Measurements from ENCODE around the gene POLG2.
"Not testable (repeated sequence)": the region's sequence is repeated elsewhere in the genome, so short reads cannot be mapped to it uniquely, and the experiment has no call there.

The POLG2 gene

DNA sequence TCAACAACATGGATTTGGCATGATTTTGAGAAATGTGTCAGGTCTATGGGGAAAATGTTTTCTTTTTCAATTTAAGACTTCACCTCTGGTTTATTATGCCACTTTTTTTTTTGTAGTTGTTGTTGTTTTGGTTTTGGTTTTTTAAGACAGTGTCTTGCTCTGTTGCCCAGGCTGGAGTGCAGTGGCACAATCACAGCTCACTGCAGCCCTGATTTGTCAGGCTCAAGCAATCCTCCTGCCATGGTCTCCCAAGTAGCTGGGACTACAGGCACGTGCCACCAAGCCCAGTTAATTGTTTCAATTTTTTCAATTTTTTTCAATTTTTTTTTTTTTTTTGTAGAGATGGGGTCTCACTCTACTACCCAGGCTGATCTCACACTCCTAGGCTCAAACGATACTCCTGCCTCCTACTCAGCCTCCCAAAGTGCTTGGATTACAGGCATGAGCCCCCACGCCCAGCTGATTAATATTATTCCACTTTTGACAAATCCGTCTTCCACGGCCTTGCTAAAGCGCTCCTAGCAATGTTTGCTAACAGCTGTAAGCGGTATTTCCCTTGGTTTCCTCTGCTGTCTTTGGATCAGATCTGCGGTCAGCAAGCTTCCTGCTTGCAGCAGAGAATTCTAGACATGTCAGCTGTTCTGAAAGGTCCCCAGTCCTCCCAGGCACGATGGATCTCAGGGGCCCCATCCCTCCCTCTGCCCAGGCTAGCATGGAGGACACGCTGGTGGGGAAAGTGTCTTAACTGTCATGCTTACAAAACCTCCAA is 54.9 kb downstream of the POLG2 start:
- DNase-seq (ENCODE audit: low spot score), result no peak

DNA sequence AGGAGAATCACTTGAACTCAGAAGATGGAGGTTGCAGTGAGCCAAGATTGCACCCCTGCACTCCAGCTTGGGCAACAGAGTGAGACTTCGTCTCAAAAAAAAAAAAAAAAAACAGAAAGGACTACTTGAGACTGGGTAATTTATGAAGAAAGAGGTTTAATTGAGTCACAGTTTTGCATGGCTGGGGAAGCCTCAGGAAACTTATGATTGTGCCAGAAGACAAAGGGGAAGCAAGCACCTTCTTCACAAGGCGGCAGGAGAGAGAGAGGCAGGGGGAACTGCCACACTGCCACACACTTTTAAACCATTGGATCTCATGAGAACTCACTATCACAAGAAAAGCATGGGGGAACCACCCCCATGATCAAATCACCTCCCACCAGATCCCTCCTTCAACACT is 56.9 kb downstream of the POLG2 start:
- no peak for DNase-seq (ENCODE audit: low spot score)

DNA sequence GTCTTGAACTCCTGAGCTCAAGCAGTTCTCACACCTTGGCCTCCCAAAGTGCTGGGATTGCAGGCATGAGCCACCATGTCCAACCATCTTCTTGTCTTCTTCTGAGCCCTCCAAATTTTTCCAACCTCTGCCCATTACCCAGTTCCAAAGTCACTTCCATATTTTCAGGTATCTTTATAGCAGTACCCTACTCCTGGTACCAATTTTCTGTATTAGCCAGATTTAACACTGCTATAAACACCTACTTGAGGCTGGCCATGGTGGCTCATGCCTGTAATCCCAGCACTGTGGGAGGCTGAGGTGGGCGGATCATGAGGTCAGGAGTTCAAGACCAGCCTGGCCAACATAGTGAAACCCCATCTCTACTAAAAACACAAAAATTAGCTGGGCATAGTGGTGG is 57.3 kb downstream of the POLG2 start:
- not testable (repeated sequence) for DNase-seq (ENCODE audit: low spot score)

DNA sequence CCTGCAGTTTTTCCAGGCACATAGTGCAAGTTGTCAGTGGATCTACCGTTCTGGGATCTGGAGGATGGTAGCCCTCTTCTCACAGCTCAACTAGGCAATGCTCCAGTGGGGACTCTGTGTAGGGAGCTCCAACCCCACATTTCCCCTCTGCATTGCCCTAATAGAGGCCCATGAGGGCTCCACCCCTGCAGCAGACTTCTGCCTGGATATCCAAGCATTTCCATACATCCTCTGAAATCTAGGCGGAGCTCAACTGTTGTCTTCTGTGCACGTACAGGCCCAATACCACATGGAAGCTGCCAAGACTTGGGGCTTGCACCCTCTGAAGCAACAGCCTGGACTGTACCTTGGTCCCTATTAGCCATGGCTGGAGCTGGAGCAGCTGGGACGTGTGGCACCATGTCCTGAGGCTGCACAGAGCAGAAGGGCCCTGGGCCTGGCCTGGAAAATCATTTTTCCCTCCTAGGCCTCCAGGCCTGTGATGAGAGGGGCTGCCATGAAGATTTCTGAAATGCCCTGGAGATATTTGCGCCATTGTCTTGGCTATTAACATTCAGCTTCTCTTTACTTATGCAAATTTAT is 58.8 kb downstream of the POLG2 start:
- DNase-seq (ENCODE audit: low spot score), result no peak

DNA sequence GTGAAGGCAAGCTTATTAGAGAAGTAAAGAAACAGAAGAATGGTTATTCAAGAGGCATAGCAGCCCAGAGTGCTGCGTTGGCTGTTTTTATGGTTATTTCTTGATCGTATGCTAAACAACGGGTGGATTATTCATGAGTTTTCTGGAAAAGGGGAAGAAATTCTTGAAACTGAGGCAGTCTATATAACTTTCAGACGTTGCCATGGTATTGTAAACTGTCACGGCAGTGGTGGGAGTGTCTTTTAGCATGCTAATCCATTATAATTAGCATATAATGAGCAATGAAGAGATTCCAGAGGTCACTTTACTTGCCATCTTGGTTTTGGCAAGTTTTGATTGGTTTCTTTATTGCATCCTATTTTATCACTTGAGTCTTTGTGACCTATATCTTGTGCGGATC is 65.3 kb downstream of the POLG2 start:
- no peak for DNase-seq (ENCODE audit: low spot score)

DNA sequence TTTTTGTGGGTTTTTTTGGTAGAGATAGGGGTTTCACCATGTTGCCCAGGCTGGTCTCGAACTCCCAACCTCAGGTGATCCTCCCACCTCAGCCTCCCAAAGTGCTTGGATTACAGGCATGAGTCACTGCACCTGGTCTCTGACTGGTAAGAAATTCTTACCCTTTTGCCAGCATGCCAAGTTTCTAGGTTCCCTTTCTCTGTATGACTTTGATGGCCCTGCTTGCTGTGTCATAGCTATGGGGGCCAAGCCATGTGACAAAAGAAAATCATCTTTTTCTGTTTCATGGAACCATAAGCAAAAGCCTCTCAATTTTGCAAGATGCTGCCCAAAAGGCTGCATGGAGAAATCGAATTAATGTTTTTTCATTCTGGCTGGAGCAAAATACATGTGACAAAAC is 66.8 kb downstream of the POLG2 start:
- not testable (repeated sequence) for DNase-seq (ENCODE audit: low spot score)

DNA sequence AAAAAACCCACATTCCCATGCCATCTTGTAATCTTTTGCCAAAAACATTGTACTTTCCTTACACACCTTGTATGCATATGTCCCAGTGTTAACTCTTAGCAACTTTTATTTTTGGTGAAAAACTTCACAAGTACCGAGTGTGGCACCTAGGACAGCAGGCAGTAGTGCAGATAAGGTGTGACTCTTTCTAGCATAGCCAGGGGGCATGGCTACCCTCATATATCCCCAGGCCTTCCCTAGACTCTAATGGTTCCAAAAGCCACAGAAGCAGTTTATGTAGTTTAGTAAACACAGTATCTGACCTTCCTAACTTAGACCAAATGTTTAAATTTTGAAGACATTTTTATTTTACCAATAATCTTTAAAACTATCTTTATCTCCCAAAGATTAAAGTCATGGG is 68.4 kb downstream of the POLG2 start:
- DNase-seq (ENCODE audit: low spot score), result no peak

Small RNAs within 50 kb of the gene (small RNA-seq; reads per million reads assigned to genes)
- gene ATP5MFP4, result 0 reads per million in 2 experiments

Data from SK-N-DZ (cell line).